ENCODE results near the gene HLA-DQA1.
"Not testable (repeated sequence)": the region's sequence is repeated elsewhere in the genome, so short reads cannot be mapped to it uniquely, and the experiment has no call there.

The HLA-DQA1 gene

GRCh38 chr6:32637219-32637880 lies at the start of gene HLA-DQA1:
Gene HLA-DQA1 (plus strand): TSS chr6:32637406. CDS start chr6:32637459, 53 bp downstream.
- H3K4me3 ChIP-seq (ENCODE audit: low read length): no peak within 1 kb of the TSS
- H3K36me3 ChIP-seq (ENCODE audit: insufficient read depth, low read length): no peaks in the 10 kb centered on the region
- no peak within 1 kb of the TSS for H2AFZ ChIP-seq (ENCODE audit: low read depth, low read length)
- H3K27me3 ChIP-seq (ENCODE audit: insufficient read depth, low read length): no peaks in the 10 kb centered on the region
- H3K9me3 ChIP-seq (ENCODE audit: low read length): no peaks in the 10 kb centered on the region
- no peaks in the 10 kb centered on the region for H3K4me1 ChIP-seq (ENCODE audit: insufficient read depth, low read length)

- no peaks in the 10 kb centered on the region for H3K36me3 ChIP-seq (ENCODE audit: insufficient read depth, low read length)
- no peak overlapping the region for H2AFZ ChIP-seq (ENCODE audit: low read depth, low read length)
- H3K4me1 ChIP-seq (ENCODE audit: insufficient read depth, low read length): no peaks in the 10 kb centered on the region
- H3K9me3 ChIP-seq (ENCODE audit: low read length): no peaks in the 10 kb centered on the region
- H3K4me3 ChIP-seq (ENCODE audit: low read length): no peak overlapping the region
- H3K27me3 ChIP-seq (ENCODE audit: insufficient read depth, low read length): peaks cover 32% of the 10 kb centered on the region
Measured at GRCh38 chr6:32588156-32588555, 49.0 kb upstream of the HLA-DQA1 start.

- peaks cover 16% of the 10 kb centered on the region for H3K27me3 ChIP-seq (ENCODE audit: insufficient read depth, low read length)
- H3K4me3 ChIP-seq (ENCODE audit: low read length): no peak within 1 kb of the TSS
- no peaks in the 10 kb centered on the region for H3K4me1 ChIP-seq (ENCODE audit: insufficient read depth, low read length)
- H2AFZ ChIP-seq (ENCODE audit: low read depth, low read length): no peak within 1 kb of the TSS
- H3K36me3 ChIP-seq (ENCODE audit: insufficient read depth, low read length): no peaks in the 10 kb centered on the region
- H3K9me3 ChIP-seq (ENCODE audit: low read length): no peaks in the 10 kb centered on the region
Measured at GRCh38 chr6:32589596-32590449, 47.4 kb upstream of the HLA-DQA1 start, which contains the start of gene HLA-DRB1. Gene HLA-DRB1 (minus strand): TSS chr6:32589848. CDS start chr6:32589742, 106 bp downstream.

GRCh38 chr6:32590713-32591112 lies 46.5 kb upstream of the HLA-DQA1 start:
- H3K36me3 ChIP-seq (ENCODE audit: insufficient read depth, low read length); H3K9me3 ChIP-seq (ENCODE audit: low read length); H3K27me3 ChIP-seq (ENCODE audit: insufficient read depth, low read length); H3K4me3 ChIP-seq (ENCODE audit: low read length); H2AFZ ChIP-seq (ENCODE audit: low read depth, low read length); H3K4me1 ChIP-seq (ENCODE audit: insufficient read depth, low read length): not testable (repeated sequence)

- no peaks in the 10 kb centered on the region for H3K27me3 ChIP-seq (ENCODE audit: insufficient read depth, low read length)
- H3K9me3 ChIP-seq (ENCODE audit: low read length): no peaks in the 10 kb centered on the region
- no peaks in the 10 kb centered on the region for H3K36me3 ChIP-seq (ENCODE audit: insufficient read depth, low read length)
- H3K4me3 ChIP-seq (ENCODE audit: low read length): no peak overlapping the region
- no peaks in the 10 kb centered on the region for H3K4me1 ChIP-seq (ENCODE audit: insufficient read depth, low read length)
- no peak overlapping the region for H2AFZ ChIP-seq (ENCODE audit: low read depth, low read length)
Measured at GRCh38 chr6:32597024-32597423, 40.2 kb upstream of the HLA-DQA1 start.

- Histone ChIP-seq H3K4me3 (ENCODE audit: low read length) (no peak overlapping the region), H3K36me3 (ENCODE audit: insufficient read depth, low read length) (no peaks in the 10 kb centered on the region), H2AFZ (ENCODE audit: low read depth, low read length) (no peak overlapping the region), H3K4me1 (ENCODE audit: insufficient read depth, low read length) (no peaks in the 10 kb centered on the region), H3K27me3 (ENCODE audit: insufficient read depth, low read length) (no peaks in the 10 kb centered on the region), H3K9me3 (ENCODE audit: low read length) (no peaks in the 10 kb centered on the region)
Measured at GRCh38 chr6:32602383-32602782, 34.8 kb upstream of the HLA-DQA1 start.

- Histone ChIP-seq H3K4me1 (ENCODE audit: insufficient read depth, low read length) (no peaks in the 10 kb centered on the region), H3K4me3 (ENCODE audit: low read length) (no peak overlapping the region), H3K27me3 (ENCODE audit: insufficient read depth, low read length) (no peaks in the 10 kb centered on the region), H3K9me3 (ENCODE audit: low read length) (no peaks in the 10 kb centered on the region), H3K36me3 (ENCODE audit: insufficient read depth, low read length) (no peaks in the 10 kb centered on the region), H2AFZ (ENCODE audit: low read depth, low read length) (no peak overlapping the region)
Measured at GRCh38 chr6:32603222-32603621, 34.0 kb upstream of the HLA-DQA1 start.

- no peaks in the 10 kb centered on the region for H3K9me3 ChIP-seq (ENCODE audit: low read length)
- no peak overlapping the region for H2AFZ ChIP-seq (ENCODE audit: low read depth, low read length)
- no peak overlapping the region for H3K4me3 ChIP-seq (ENCODE audit: low read length)
- no peaks in the 10 kb centered on the region for H3K4me1 ChIP-seq (ENCODE audit: insufficient read depth, low read length)
- no peaks in the 10 kb centered on the region for H3K36me3 ChIP-seq (ENCODE audit: insufficient read depth, low read length)
- no peaks in the 10 kb centered on the region for H3K27me3 ChIP-seq (ENCODE audit: insufficient read depth, low read length)
Measured at GRCh38 chr6:32603888-32604287, 33.3 kb upstream of the HLA-DQA1 start.

- H3K36me3 ChIP-seq (ENCODE audit: insufficient read depth, low read length): no peaks in the 10 kb centered on the region
- H3K4me3 ChIP-seq (ENCODE audit: low read length): no peak overlapping the region
- no peaks in the 10 kb centered on the region for H3K27me3 ChIP-seq (ENCODE audit: insufficient read depth, low read length)
- H3K4me1 ChIP-seq (ENCODE audit: insufficient read depth, low read length): peaks cover 2% of the 10 kb centered on the region
- H3K9me3 ChIP-seq (ENCODE audit: low read length): no peaks in the 10 kb centered on the region
- H2AFZ ChIP-seq (ENCODE audit: low read depth, low read length): no peak overlapping the region
Measured at GRCh38 chr6:32604434-32604877, 32.8 kb upstream of the HLA-DQA1 start.

- Histone ChIP-seq H3K4me1 (ENCODE audit: insufficient read depth, low read length) (peaks cover 4% of the 10 kb centered on the region), H3K27me3 (ENCODE audit: insufficient read depth, low read length) (no peaks in the 10 kb centered on the region), H3K4me3 (ENCODE audit: low read length) (no peak overlapping the region), H3K9me3 (ENCODE audit: low read length) (no peaks in the 10 kb centered on the region), H3K36me3 (ENCODE audit: insufficient read depth, low read length) (no peaks in the 10 kb centered on the region), H2AFZ (ENCODE audit: low read depth, low read length) (no peak overlapping the region)
Measured at GRCh38 chr6:32607263-32607987, 29.8 kb upstream of the HLA-DQA1 start.

- H3K9me3 ChIP-seq (ENCODE audit: low read length): no peaks in the 10 kb centered on the region
- H3K4me1 ChIP-seq (ENCODE audit: insufficient read depth, low read length): peaks cover 4% of the 10 kb centered on the region
- no peaks in the 10 kb centered on the region for H3K36me3 ChIP-seq (ENCODE audit: insufficient read depth, low read length)
- H3K4me3 ChIP-seq (ENCODE audit: low read length): no peak overlapping the region
- no peak overlapping the region for H2AFZ ChIP-seq (ENCODE audit: low read depth, low read length)
- H3K27me3 ChIP-seq (ENCODE audit: insufficient read depth, low read length): no peaks in the 10 kb centered on the region
Measured at GRCh38 chr6:32607988-32608298, 29.3 kb upstream of the HLA-DQA1 start.

- Histone ChIP-seq H3K36me3 (ENCODE audit: insufficient read depth, low read length) (no peaks in the 10 kb centered on the region), H3K9me3 (ENCODE audit: low read length) (no peaks in the 10 kb centered on the region), H3K4me1 (ENCODE audit: insufficient read depth, low read length) (peaks cover 4% of the 10 kb centered on the region), H3K27me3 (ENCODE audit: insufficient read depth, low read length) (no peaks in the 10 kb centered on the region), H3K4me3 (ENCODE audit: low read length) (no peak overlapping the region), H2AFZ (ENCODE audit: low read depth, low read length) (no peak overlapping the region)
Measured at GRCh38 chr6:32608362-32608761, 28.8 kb upstream of the HLA-DQA1 start.

GRCh38 chr6:32609391-32609730 lies 27.8 kb upstream of the HLA-DQA1 start:
- no peak overlapping the region for H3K4me3 ChIP-seq (ENCODE audit: low read length)
- H3K36me3 ChIP-seq (ENCODE audit: insufficient read depth, low read length): no peaks in the 10 kb centered on the region
- H3K27me3 ChIP-seq (ENCODE audit: insufficient read depth, low read length): no peaks in the 10 kb centered on the region
- H2AFZ ChIP-seq (ENCODE audit: low read depth, low read length): no peak overlapping the region
- no peaks in the 10 kb centered on the region for H3K9me3 ChIP-seq (ENCODE audit: low read length)
- peaks cover 4% of the 10 kb centered on the region for H3K4me1 ChIP-seq (ENCODE audit: insufficient read depth, low read length)

All from neuron (in vitro differentiated cells).